ENCODE data around the gene TMC1. TPM values are rescaled to one million over a fixed set of nuclear protein-coding genes. Genes with fewer than 3 reads are reported as not detected.

Gene TMC1
- total and polyA plus RNA-seq, 4 experiments from 2014 or later: not detected

DNA sequence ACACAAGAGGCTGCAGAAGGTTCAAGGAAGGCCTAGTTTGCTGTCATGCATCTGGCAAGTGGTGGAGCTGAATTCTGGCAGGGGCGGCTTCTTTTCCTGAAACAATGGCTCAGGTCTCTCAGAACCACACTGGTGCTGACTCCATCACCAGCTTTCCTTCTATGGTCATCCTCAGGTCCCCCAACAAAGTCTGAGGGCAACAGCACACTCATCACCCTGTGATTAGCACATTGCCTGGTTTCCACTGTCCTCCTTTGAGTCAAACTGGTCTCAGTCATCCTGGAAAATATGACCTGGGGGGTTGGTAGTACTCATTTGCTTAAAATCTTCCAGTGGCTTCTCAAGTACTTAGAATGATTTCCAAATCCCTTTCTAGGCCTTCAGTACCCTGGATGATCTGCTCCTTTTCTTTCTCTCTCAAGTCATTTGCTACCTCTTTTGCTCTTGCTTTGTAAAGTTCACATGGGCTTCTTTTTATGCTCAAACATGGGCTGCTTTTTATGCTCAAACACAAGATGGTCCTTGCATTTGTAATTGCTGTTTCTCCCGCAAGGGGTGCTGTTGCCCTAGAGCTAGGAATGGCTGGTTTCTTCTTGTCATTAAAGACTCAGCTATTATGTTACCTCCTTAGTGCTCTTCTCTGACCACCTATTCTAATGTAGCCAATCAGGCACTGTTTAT is 286.5 kb downstream of the TMC1 start:
- CTCF ChIA-PET (ENCODE audit: partially characterized antibody): interaction anchor here (1.1 kb wide), 1 partner anchor 14 kb away, joined by 5 read pairs; no protein-coding TSS in a partner anchor
- Histone ChIP-seq H3K9me3 (ENCODE audit: control insufficient read depth in 1 of 2, low read length in 2 of 2) (no peaks in the 10 kb centered on the region), H3K36me3 (ENCODE audit: insufficient read depth, low read length) (no peaks in the 10 kb centered on the region), H3K27ac (ENCODE audit: low read depth, low read length) (no peak overlapping the region), H3K27me3 (ENCODE audit: insufficient read depth, low read length) (no peaks in the 10 kb centered on the region), H3K4me3 (ENCODE audit: low read length in 2 of 2) (no peak overlapping the region), H3K4me1 (ENCODE audit: insufficient read depth, low read length) (no peaks in the 10 kb centered on the region)
- peaks cover 2 to 5% of the 10 kb centered on the region in 2 donors for H3K27me3 Mint-ChIP-seq
- H3K27ac Mint-ChIP-seq: no peak overlapping the region
- H3K4me1 Mint-ChIP-seq: no peaks in the 10 kb centered on the region
- H3K4me3 Mint-ChIP-seq: no peak overlapping the region
- H3K9me3 Mint-ChIP-seq: peaks cover 0 to 2% (median 0%) of the 10 kb centered on the region in 8 donors
- POLR2A ChIA-PET (ENCODE audit: partially characterized antibody): no interaction called here
- no peak for DNase-seq
- no peaks in the 10 kb centered on the region for H3K36me3 Mint-ChIP-seq
- intact Hi-C loops (cut with micrococcal nuclease): no loop called here

DNA sequence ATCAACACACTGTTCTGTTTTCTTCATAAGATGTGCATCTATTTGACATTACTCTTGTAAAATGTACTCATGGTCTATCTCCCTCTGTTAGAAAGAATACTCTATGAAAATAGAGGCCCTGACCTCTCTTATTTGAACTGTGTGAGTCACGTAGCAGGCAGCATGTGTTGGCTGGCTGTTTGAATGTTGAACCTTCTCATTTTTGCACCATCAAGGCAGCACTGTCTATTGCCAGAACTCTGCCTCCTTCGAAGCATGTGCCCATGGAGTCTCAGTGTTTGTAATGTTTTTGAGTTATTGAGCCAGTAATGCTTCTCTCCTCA is 287.0 kb downstream of the TMC1 start:
- no peaks in the 10 kb centered on the region for H3K36me3 ChIP-seq (ENCODE audit: insufficient read depth, low read length)
- Mint-ChIP-seq H3K36me3 (no peaks in the 10 kb centered on the region), H3K27ac (no peak overlapping the region), H3K9me3 (peaks cover 0 to 2% (median 0%) of the 10 kb centered on the region in 8 donors), H3K27me3 (peaks cover 2 to 5% of the 10 kb centered on the region in 2 donors), H3K4me3 (no peak overlapping the region), H3K4me1 (no peaks in the 10 kb centered on the region)
- ChIA-PET CTCF (ENCODE audit: partially characterized antibody) (interaction anchor here (1.1 kb wide), 1 partner anchor 14 kb away, joined by 5 read pairs; no protein-coding TSS in a partner anchor), POLR2A (ENCODE audit: partially characterized antibody) (no interaction called here)
- H3K27ac ChIP-seq (ENCODE audit: low read depth, low read length): no peak overlapping the region
- no peaks in the 10 kb centered on the region for H3K9me3 ChIP-seq (ENCODE audit: control insufficient read depth in 1 of 2, low read length in 2 of 2)
- no peaks in the 10 kb centered on the region for H3K27me3 ChIP-seq (ENCODE audit: insufficient read depth, low read length)
- intact Hi-C loops (cut with micrococcal nuclease): no loop called here
- no peak for DNase-seq
- H3K4me1 ChIP-seq (ENCODE audit: insufficient read depth, low read length): no peaks in the 10 kb centered on the region
- H3K4me3 ChIP-seq (ENCODE audit: low read length in 2 of 2): no peak overlapping the region

DNA sequence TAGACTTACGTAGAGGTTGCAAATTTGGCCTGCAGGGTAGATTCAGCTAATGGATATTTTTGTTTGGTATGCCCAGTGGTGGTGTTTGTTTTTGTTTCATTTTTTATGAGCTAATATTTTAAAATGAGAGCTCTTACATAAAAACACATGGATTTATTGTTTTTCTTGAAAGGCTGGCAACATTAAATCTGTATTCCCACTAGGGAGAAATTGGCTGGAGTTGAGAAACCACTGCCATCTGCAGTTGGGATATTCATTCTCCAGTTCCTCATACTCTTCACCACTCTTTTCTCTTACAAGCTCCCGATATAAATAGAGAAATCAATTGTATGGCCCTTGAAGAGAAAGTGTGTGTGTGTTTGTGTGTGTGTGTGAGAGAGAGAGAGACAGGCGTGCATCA is 288.2 kb downstream of the TMC1 start:
- Histone ChIP-seq H3K27me3 (ENCODE audit: insufficient read depth, low read length) (no peaks in the 10 kb centered on the region), H3K4me3 (ENCODE audit: low read length in 2 of 2) (no peak overlapping the region), H3K9me3 (ENCODE audit: control insufficient read depth in 1 of 2, low read length in 2 of 2) (no peaks in the 10 kb centered on the region), H3K36me3 (ENCODE audit: insufficient read depth, low read length) (no peaks in the 10 kb centered on the region), H3K4me1 (ENCODE audit: insufficient read depth, low read length) (no peaks in the 10 kb centered on the region), H3K27ac (ENCODE audit: low read depth, low read length) (no peak overlapping the region)
- CTCF ChIA-PET (ENCODE audit: partially characterized antibody): interaction anchor here (0.8 kb wide), 1 partner anchor 9 kb away, joined by 3 read pairs; no protein-coding TSS in a partner anchor
- no peak for DNase-seq
- no peaks in the 10 kb centered on the region for H3K36me3 Mint-ChIP-seq
- H3K4me3 Mint-ChIP-seq: no peak overlapping the region
- H3K27ac Mint-ChIP-seq: no peak overlapping the region
- POLR2A ChIA-PET (ENCODE audit: partially characterized antibody): interaction anchor here (0.5 kb wide), 1 partner anchor 36 kb away, joined by 4 read pairs; no protein-coding TSS in a partner anchor
- H3K27me3 Mint-ChIP-seq: peaks cover 2% of the 10 kb centered on the region in 2 donors
- H3K9me3 Mint-ChIP-seq: no peaks in the 10 kb centered on the region
- H3K4me1 Mint-ChIP-seq: no peaks in the 10 kb centered on the region
- intact Hi-C loops (cut with micrococcal nuclease): no loop called here

DNA sequence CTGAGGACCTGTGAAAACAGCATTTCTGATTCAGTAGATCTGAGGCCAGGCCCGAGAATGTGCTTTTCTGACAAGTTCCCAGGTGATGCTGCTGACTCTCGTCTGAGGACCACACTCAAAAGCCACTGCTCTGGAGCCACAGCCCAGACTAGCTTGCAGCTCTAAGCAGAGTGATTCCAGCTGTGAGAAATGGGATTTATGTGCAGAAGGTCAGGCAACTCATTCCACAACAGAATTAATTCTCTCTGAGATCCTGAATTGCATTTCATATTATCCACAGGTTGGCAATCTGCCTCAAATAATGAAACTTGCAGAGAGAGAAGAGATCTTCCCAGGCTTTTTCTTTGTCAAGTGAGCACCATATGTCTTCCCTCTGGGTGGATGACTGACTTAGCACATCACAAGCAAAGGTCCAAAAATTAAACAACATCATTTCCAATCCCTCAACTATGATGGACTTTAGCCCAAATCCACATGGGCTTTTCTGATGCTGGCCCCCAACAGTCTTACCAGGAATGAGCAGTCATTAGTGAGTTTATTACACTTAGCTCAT is 291.2 kb downstream of the TMC1 start:
- Histone ChIP-seq H3K4me1 (ENCODE audit: insufficient read depth, low read length) (no peaks in the 10 kb centered on the region), H3K27me3 (ENCODE audit: insufficient read depth, low read length) (no peaks in the 10 kb centered on the region), H3K9me3 (ENCODE audit: control insufficient read depth in 1 of 2, low read length in 2 of 2) (no peaks in the 10 kb centered on the region), H3K36me3 (ENCODE audit: insufficient read depth, low read length) (no peaks in the 10 kb centered on the region), H3K27ac (ENCODE audit: low read depth, low read length) (no peak overlapping the region), H3K4me3 (ENCODE audit: low read length in 2 of 2) (no peak overlapping the region)
- H3K27me3 Mint-ChIP-seq: peaks cover 2% of the 10 kb centered on the region in 2 donors
- no peaks in the 10 kb centered on the region for H3K9me3 Mint-ChIP-seq
- no peaks in the 10 kb centered on the region for H3K36me3 Mint-ChIP-seq
- intact Hi-C loops (cut with micrococcal nuclease): no loop called here
- H3K27ac Mint-ChIP-seq: no peak overlapping the region
- ChIA-PET POLR2A (ENCODE audit: partially characterized antibody) (no interaction called here), CTCF (ENCODE audit: partially characterized antibody) (interaction anchor here (2.2 kb wide), 1 partner anchor 10 kb away, joined by 8 read pairs; no protein-coding TSS in a partner anchor)
- no peaks in the 10 kb centered on the region for H3K4me1 Mint-ChIP-seq
- DNase-seq: no peak
- H3K4me3 Mint-ChIP-seq: no peak overlapping the region

DNA sequence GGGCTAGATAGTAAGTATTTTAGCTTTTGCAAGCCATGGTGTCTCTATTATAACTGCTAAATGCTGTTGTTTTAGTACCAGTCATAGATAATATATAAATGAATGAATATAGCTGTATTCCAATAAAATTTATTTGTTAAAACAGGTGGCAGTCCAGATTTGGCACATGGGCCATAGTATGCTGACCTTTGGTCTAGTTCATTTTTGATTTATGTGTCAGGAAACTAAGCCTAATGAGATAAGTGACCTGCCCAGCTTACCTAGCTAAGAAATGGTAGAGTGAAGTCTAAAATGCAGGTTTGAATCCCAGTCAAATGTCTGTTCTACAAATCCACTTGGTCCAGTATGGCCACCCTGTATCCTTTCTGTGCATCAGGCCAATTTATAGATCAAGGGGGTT is 292.1 kb downstream of the TMC1 start:
- no peaks in the 10 kb centered on the region for H3K4me1 Mint-ChIP-seq
- no peaks in the 10 kb centered on the region for H3K9me3 Mint-ChIP-seq
- CTCF ChIA-PET (ENCODE audit: partially characterized antibody): interaction anchor here (2.2 kb wide), 1 partner anchor 9 kb away, joined by 8 read pairs; no protein-coding TSS in a partner anchor
- H3K36me3 Mint-ChIP-seq: no peaks in the 10 kb centered on the region
- intact Hi-C loops (cut with micrococcal nuclease): no loop called here
- DNase-seq: no peak
- H3K27ac Mint-ChIP-seq: no peak overlapping the region
- no peak overlapping the region for H3K27ac ChIP-seq (ENCODE audit: low read depth, low read length)
- H3K4me3 Mint-ChIP-seq: no peak overlapping the region
- H3K27me3 ChIP-seq (ENCODE audit: insufficient read depth, low read length): no peaks in the 10 kb centered on the region
- H3K4me3 ChIP-seq (ENCODE audit: low read length in 2 of 2): no peak overlapping the region
- POLR2A ChIA-PET (ENCODE audit: partially characterized antibody): interaction anchor here (1.0 kb wide), 1 partner anchor 10 kb away, joined by 3 read pairs; no protein-coding TSS in a partner anchor
- peaks cover 2 to 5% of the 10 kb centered on the region in 2 donors for H3K27me3 Mint-ChIP-seq
- H3K4me1 ChIP-seq (ENCODE audit: insufficient read depth, low read length): no peaks in the 10 kb centered on the region
- no peaks in the 10 kb centered on the region for H3K36me3 ChIP-seq (ENCODE audit: insufficient read depth, low read length)
- no peaks in the 10 kb centered on the region for H3K9me3 ChIP-seq (ENCODE audit: control insufficient read depth in 1 of 2, low read length in 2 of 2)

DNA sequence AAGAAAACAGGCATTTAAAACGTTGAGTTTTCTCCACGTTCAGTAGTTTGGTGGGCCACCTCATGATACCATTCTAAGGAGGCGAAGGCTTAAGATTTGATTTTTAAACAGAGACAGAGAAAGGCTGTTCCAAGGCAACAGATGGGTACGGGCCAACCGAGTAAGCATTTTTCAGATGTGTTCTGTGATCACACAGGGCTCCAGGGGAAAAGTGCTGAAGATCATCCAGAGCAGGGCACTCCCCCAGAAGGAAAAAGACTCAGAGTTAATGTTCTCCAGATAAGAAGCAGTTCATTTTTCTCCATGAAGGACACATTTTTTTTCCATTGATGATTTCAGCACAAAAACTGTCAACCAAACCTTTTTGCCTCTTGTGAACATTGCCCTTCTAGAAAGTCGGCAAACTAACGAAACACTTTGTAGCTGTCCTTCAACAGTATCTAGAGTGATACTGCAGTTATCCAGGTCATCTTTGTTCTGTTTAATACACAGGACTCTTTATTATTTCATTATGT is 292.7 kb downstream of the TMC1 start:
- no peak for DNase-seq
- CTCF ChIA-PET (ENCODE audit: partially characterized antibody): no interaction called here
- Histone ChIP-seq H3K4me1 (ENCODE audit: insufficient read depth, low read length) (no peaks in the 10 kb centered on the region), H3K9me3 (ENCODE audit: control insufficient read depth in 1 of 2, low read length in 2 of 2) (no peaks in the 10 kb centered on the region), H3K4me3 (ENCODE audit: low read length in 2 of 2) (no peak overlapping the region), H3K36me3 (ENCODE audit: insufficient read depth, low read length) (no peaks in the 10 kb centered on the region), H3K27ac (ENCODE audit: low read depth, low read length) (no peak overlapping the region), H3K27me3 (ENCODE audit: insufficient read depth, low read length) (no peaks in the 10 kb centered on the region)
- Mint-ChIP-seq H3K36me3 (no peaks in the 10 kb centered on the region), H3K4me3 (no peak overlapping the region), H3K27me3 (peaks cover 2 to 5% of the 10 kb centered on the region in 2 donors), H3K9me3 (no peaks in the 10 kb centered on the region), H3K4me1 (no peaks in the 10 kb centered on the region), H3K27ac (no peak overlapping the region)
- intact Hi-C loops (cut with micrococcal nuclease): no loop called here
- POLR2A ChIA-PET (ENCODE audit: partially characterized antibody): interaction anchor here (1.0 kb wide), 1 partner anchor 9 kb away, joined by 3 read pairs; no protein-coding TSS in a partner anchor

DNA sequence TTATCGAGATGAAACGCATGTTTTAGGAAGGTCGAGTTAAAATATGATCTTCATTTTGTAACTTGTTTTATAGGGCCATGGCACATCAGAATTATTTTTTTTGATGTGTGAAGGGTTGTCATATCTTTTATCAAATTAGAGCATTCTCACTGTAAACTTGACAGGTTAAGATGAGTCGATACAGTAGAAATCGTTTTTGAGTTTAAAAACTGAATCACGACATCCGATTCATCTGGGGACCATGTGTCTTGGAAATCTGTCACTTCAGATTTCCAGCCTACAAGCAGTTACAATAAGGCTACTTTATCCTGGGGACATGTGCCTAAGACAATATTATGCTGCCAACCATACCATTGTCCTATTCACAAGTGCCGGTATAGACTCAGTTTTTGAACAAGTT is 295.3 kb downstream of the TMC1 start:
- Mint-ChIP-seq H3K27ac (no peak overlapping the region), H3K36me3 (no peaks in the 10 kb centered on the region), H3K4me3 (no peak overlapping the region), H3K27me3 (peaks cover 2 to 4% of the 10 kb centered on the region in 2 donors), H3K4me1 (no peaks in the 10 kb centered on the region), H3K9me3 (no peaks in the 10 kb centered on the region)
- H3K27me3 ChIP-seq (ENCODE audit: insufficient read depth, low read length): no peaks in the 10 kb centered on the region
- H3K4me3 ChIP-seq (ENCODE audit: low read length in 2 of 2): no peak overlapping the region
- no peaks in the 10 kb centered on the region for H3K36me3 ChIP-seq (ENCODE audit: insufficient read depth, low read length)
- ChIA-PET POLR2A (ENCODE audit: partially characterized antibody) (no interaction called here), CTCF (ENCODE audit: partially characterized antibody) (no interaction called here)
- no peak overlapping the region for H3K27ac ChIP-seq (ENCODE audit: low read depth, low read length)
- H3K9me3 ChIP-seq (ENCODE audit: control insufficient read depth in 1 of 2, low read length in 2 of 2): no peaks in the 10 kb centered on the region
- intact Hi-C loops (cut with micrococcal nuclease): no loop called here
- no peak for DNase-seq
- H3K4me1 ChIP-seq (ENCODE audit: insufficient read depth, low read length): no peaks in the 10 kb centered on the region

Data from CD4-positive, alpha-beta memory T cell (primary cell).